Activated naive CD8-positive, alpha-beta T cell treated with anti-CD3 and anti-CD28 coated beads for 36 hours (primary cell): Measurements from ENCODE around the gene SHLD2. TPM values are rescaled to one million over a fixed set of nuclear protein-coding genes. Genes with fewer than 3 reads are reported as not detected.
"Not testable (repeated sequence)": the region's sequence is repeated elsewhere in the genome, so short reads cannot be mapped to it uniquely, and the experiment has no call there.

ENCODE experiments used
- DNase-seq: peaks from one replicate; pipeline ENCODE4 v3.0.0; 2021
- H3K27ac Mint-ChIP-seq: one replicate; pipeline ENCODE4 v1.8.0; 2022; ENCODE audit warnings: mild to moderate bottlenecking, moderate library complexity, mixed read lengths
- H3K27me3 Mint-ChIP-seq: one replicate; pipeline ENCODE4 v1.8.0; 2022; ENCODE audit warnings: mild to moderate bottlenecking, mixed read lengths
- H3K36me3 Mint-ChIP-seq: one replicate; pipeline ENCODE4 v1.8.0; 2021; ENCODE audit warnings: mild to moderate bottlenecking, mixed read lengths
- H3K4me1 Mint-ChIP-seq: one replicate; pipeline ENCODE4 v1.8.0; 2021; ENCODE audit warnings: mixed read lengths
- H3K4me3 Mint-ChIP-seq: one replicate; pipeline ENCODE4 v1.8.0; 2022; ENCODE audit warnings: mild to moderate bottlenecking, moderate library complexity, mixed read lengths
- H3K9me3 Mint-ChIP-seq: one replicate; pipeline ENCODE4 v1.8.0; 2022; ENCODE audit warnings: mixed read lengths
- total RNA-seq, 2 experiments: library from RNA; stranded (reverse); gene quantifications; one replicate each; pipeline ENCODE4 v1.2.3, GENCODE V29; 2021

The SHLD2 gene
- total RNA-seq, 2 experiments from 2014 or later, result 41.4 to 42.3 TPM

GRCh38 chr10:87210309-87210708 lies 115.3 kb downstream of the SHLD2 start:
- H3K36me3 Mint-ChIP-seq, H3K4me3 Mint-ChIP-seq, H3K4me1 Mint-ChIP-seq, H3K27me3 Mint-ChIP-seq, DNase-seq, H3K9me3 Mint-ChIP-seq, H3K27ac Mint-ChIP-seq: not testable (repeated sequence)

- H3K4me1 Mint-ChIP-seq, H3K9me3 Mint-ChIP-seq, H3K27me3 Mint-ChIP-seq, H3K4me3 Mint-ChIP-seq, H3K27ac Mint-ChIP-seq, H3K36me3 Mint-ChIP-seq, DNase-seq: not testable (repeated sequence)
Measured at GRCh38 chr10:87211848-87212247, 116.8 kb downstream of the SHLD2 start.

- not testable (repeated sequence) for H3K27ac Mint-ChIP-seq, H3K36me3 Mint-ChIP-seq, H3K4me3 Mint-ChIP-seq, DNase-seq, H3K9me3 Mint-ChIP-seq, H3K4me1 Mint-ChIP-seq, H3K27me3 Mint-ChIP-seq
Measured at GRCh38 chr10:87213150-87213765, 118.3 kb downstream of the SHLD2 start.

- H3K9me3 Mint-ChIP-seq, H3K27ac Mint-ChIP-seq, H3K4me3 Mint-ChIP-seq: not testable (repeated sequence)
Measured at GRCh38 chr10:87213806-87214205, 118.8 kb downstream of the SHLD2 start.

GRCh38 chr10:87216120-87216519 lies 121.1 kb downstream of the SHLD2 start:
- H3K36me3 Mint-ChIP-seq, H3K27ac Mint-ChIP-seq, H3K4me1 Mint-ChIP-seq, H3K27me3 Mint-ChIP-seq, DNase-seq, H3K4me3 Mint-ChIP-seq, H3K9me3 Mint-ChIP-seq: not testable (repeated sequence)

More at GRCh38 chr10:87213806-87214205, 118.8 kb downstream of the SHLD2 start:
- H3K27me3 Mint-ChIP-seq, H3K36me3 Mint-ChIP-seq, H3K4me1 Mint-ChIP-seq, DNase-seq: not testable (repeated sequence)

GRCh38 chr10:87219370-87219769 lies 124.4 kb downstream of the SHLD2 start:
- H3K4me1 Mint-ChIP-seq, H3K4me3 Mint-ChIP-seq, H3K27me3 Mint-ChIP-seq: not testable (repeated sequence)

GRCh38 chr10:87222789-87223188 lies 127.8 kb downstream of the SHLD2 start:
- not testable (repeated sequence) for H3K4me1 Mint-ChIP-seq, H3K27me3 Mint-ChIP-seq, H3K9me3 Mint-ChIP-seq, DNase-seq, H3K4me3 Mint-ChIP-seq, H3K36me3 Mint-ChIP-seq, H3K27ac Mint-ChIP-seq

More at GRCh38 chr10:87219370-87219769, 124.4 kb downstream of the SHLD2 start:
- not testable (repeated sequence) for DNase-seq, H3K9me3 Mint-ChIP-seq, H3K36me3 Mint-ChIP-seq, H3K27ac Mint-ChIP-seq

GRCh38 chr10:87225148-87225547 lies 130.1 kb downstream of the SHLD2 start, which contains the start of gene NUTM2A:
Gene NUTM2A (plus strand): TSS chr10:87225448. CDS start chr10:87225831, 383 bp downstream.
- H3K9me3 Mint-ChIP-seq, H3K36me3 Mint-ChIP-seq, DNase-seq, H3K4me1 Mint-ChIP-seq, H3K27me3 Mint-ChIP-seq, H3K4me3 Mint-ChIP-seq, H3K27ac Mint-ChIP-seq: not testable (repeated sequence)

GRCh38 chr10:87228247-87228646 lies 133.2 kb downstream of the SHLD2 start:
- not testable (repeated sequence) for H3K9me3 Mint-ChIP-seq, H3K4me1 Mint-ChIP-seq, H3K27ac Mint-ChIP-seq, DNase-seq, H3K27me3 Mint-ChIP-seq, H3K4me3 Mint-ChIP-seq, H3K36me3 Mint-ChIP-seq

GRCh38 chr10:87229211-87229610 lies 134.2 kb downstream of the SHLD2 start:
- not testable (repeated sequence) for DNase-seq, H3K4me3 Mint-ChIP-seq, H3K27me3 Mint-ChIP-seq, H3K36me3 Mint-ChIP-seq, H3K9me3 Mint-ChIP-seq, H3K27ac Mint-ChIP-seq, H3K4me1 Mint-ChIP-seq

- not testable (repeated sequence) for H3K4me3 Mint-ChIP-seq
Measured at GRCh38 chr10:87234854-87235253, 139.8 kb downstream of the SHLD2 start.

GRCh38 chr10:87237244-87237643 lies 142.2 kb downstream of the SHLD2 start:
- H3K4me1 Mint-ChIP-seq, H3K27ac Mint-ChIP-seq, H3K36me3 Mint-ChIP-seq, H3K9me3 Mint-ChIP-seq, DNase-seq, H3K27me3 Mint-ChIP-seq, H3K4me3 Mint-ChIP-seq: not testable (repeated sequence)

More at GRCh38 chr10:87234854-87235253, 139.8 kb downstream of the SHLD2 start:
- not testable (repeated sequence) for H3K27ac Mint-ChIP-seq, DNase-seq, H3K36me3 Mint-ChIP-seq, H3K4me1 Mint-ChIP-seq, H3K9me3 Mint-ChIP-seq, H3K27me3 Mint-ChIP-seq

- not testable (repeated sequence) for H3K27ac Mint-ChIP-seq, DNase-seq, H3K9me3 Mint-ChIP-seq, H3K36me3 Mint-ChIP-seq, H3K4me1 Mint-ChIP-seq, H3K27me3 Mint-ChIP-seq, H3K4me3 Mint-ChIP-seq
Measured at GRCh38 chr10:87239346-87239808, 144.4 kb downstream of the SHLD2 start.

Other genes with a start within 250 kb of the SHLD2 start
- not detected for gene MMRN2, start 137.6 kb upstream of the SHLD2 start, total RNA-seq
- gene SNCG, start 136.6 kb upstream of the SHLD2 start, total RNA-seq, result not detected
- gene ADIRF, start 126.7 kb upstream of the SHLD2 start, total RNA-seq, result not detected
- gene FAM25A, start 74.9 kb upstream of the SHLD2 start, total RNA-seq, result not detected
- gene GLUD1, start 363 bp upstream of the SHLD2 start, total RNA-seq, result 10 to 100 TPM; 89.0 to 91.5 TPM
- under 1 TPM; 0.47 to 0.66 TPM for gene NUTM2A, start 130.2 kb downstream of the SHLD2 start, total RNA-seq